GF-D8 (cell line): ENCODE results near the gene MMEL1.
"Not testable (repeated sequence)": the region's sequence is repeated elsewhere in the genome, so short reads cannot be mapped to it uniquely, and the experiment has no call there.

ENCODE experiments used
- DNase-seq: peaks from one replicate; lab custom pipeline; 2025; lab: John Stamatoyannopoulos, UW

Gene MMEL1

DNA sequence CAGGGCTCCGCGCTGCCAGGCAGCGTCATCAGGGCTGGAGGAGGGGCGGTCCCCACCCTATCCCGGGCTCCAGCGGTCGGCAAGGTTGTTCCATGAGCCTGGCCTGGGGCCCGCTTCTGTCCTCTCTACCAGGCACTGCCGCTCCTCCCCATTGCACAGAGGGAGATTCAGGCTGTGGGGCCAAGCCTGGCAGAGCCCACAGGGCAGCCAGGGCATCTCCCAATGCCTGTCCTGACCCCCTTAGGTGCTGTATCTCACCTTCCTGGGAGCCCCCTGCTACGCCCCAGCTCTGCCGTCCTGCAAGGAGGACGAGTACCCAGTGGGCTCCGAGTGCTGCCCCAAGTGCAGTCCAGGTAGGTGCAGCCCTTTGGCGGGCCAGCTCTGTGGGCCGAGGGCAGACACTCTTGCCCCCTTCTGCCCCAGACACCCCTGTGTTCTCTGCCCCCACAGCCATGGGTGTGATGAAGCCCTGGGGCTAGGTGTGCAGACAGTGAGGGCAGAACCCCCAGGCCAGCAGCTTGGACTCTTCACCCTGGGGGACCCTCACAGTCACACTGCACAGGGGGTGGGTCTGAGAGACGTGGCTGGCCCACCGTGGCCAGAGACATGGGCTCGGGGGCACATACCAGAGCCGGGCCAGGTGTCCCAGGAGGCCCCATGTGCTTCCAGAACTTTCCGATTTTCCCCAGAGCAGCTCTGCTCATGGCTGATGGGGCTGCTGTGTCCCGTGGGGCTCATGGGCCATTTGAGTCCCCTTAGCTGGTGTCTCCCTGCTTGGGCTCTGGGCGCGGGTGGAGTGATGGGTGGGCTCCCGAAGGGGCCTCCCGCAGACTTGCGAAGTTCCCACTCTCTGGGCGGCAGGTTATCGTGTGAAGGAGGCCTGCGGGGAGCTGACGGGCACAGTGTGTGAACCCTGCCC lies 75.1 kb downstream of the MMEL1 start:
- DNase-seq: no peak

DNA sequence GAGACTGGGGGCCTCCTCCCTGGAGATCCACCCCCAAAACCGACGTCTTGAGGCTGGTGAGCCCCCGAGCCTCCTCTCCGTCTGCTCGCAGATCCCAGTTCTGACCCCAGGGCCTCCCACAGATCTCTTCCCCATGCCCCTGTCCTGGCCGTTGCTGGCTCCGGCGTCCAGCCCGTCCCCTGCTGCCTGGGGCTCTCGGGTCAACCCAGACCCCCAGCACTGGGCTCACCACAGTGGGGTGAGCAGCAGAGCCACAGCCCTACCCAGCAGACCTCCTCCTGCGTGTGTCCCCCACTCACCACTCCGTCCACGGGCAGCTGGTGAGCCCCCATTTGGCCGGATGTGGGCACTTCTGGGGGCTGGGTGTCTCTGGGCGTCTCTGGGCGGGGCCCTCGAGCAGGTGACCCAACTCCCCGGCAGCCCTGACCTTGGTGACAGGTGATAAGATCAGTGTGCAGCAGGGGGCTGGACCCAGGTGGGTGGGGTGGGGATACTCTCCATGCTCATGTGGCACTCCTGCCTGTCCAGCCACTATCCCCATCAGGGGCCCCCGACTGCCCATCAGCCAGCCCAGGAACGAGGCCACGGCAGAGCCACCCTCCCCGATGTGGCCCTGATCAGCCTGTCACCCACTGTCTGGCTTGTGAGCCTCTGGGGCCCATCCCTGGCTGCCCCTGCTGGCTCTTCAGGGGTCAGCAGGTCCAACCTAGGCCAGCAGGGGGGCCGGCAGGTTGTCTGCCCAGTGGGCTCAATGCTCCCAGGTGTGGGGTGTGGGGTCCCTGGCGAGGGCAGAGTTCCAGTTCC lies 75.9 kb downstream of the MMEL1 start:
- DNase-seq: no peak

DNA sequence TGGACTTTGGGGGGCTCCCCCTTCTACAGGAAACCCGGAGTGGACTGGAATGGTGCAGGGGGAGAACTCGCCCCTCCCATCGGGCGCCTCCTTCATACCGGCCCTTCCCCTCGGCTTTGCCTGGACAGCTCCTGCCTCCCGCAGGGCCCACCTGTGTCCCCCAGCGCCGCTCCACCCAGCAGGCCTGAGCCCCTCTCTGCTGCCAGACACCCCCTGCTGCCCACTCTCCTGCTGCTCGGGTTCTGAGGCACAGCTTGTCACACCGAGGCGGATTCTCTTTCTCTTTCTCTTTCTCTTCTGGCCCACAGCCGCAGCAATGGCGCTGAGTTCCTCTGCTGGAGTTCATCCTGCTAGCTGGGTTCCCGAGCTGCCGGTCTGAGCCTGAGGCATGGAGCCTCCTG lies 76.5 kb downstream of the MMEL1 start, which contains the start of gene TNFRSF14:
TSS of gene TNFRSF14 (plus strand) at position 95 of the 401 bp plus-strand sequence. CDS start at position 389, 294 bp downstream.
- DNase-seq: no peak

DNA sequence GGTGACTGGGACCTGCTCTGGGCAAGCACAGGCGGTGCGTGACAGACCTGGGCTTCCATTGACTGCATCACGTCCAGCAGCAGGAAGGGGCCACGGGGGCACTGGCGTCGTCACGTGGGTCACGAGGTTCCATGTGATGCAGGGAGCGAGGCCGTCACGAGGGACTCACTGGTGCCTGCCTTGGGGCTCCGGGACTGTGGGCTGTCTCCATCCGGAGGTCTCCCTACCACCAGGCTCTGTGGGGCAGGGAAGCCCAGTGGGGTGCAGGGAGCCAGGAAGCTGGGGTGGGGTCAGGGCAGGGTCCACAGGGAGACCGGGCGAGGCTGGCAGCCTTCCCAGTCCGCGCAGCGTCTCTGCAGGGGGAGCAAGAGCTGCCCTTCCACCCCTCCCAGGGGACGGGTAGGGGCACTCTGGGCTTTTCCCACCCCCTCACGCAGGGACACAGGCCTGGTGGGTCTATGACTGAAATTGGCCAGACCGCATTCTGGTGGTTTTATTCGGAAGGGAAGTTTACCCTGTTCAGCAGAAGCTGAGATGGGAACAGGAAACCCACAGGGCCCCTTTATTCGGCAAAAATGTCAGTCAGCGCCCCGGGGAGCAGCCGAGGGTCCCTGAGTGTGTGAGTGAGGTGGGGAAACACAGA lies 77.1 kb downstream of the MMEL1 start:
- peak; percentile 86 for DNase-seq

DNA sequence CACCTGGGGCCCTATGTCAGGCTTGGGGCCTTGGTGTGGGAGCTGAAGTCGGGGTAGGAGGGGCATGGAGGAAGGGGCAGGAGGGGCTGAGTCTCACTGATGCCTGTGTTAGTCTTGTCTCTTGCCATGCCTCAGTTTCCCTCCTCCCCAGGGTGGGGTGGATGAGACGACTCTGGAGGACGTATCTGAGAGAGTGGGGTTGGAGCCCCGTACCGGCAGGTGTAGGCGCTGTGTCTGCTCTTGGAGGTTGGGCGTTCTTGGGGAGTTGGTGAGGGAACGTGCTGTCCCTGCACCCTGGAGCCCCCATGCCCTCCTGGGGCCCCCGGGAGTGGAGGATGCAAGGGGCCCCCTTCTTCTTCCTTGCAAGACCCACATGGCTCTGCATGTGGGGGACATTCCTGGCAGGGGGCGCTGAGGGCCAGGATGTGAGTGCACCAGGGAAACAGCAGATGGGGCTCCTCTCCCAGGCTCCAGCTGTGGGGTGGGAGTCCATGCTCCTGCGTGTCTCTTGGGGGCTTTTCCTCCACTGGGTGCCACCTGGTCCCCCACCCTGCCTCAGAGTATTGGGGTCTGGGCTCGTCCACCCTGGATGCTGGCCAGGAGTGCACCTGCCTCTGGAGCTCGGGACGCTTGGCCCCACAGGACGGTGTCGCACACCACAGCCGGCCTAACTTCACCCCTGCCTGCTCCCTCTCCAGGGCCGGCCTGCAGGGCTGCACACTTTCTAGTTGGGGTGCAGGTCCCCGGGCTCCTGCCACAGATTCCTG lies 78.0 kb downstream of the MMEL1 start:
- peak; percentile 33 for DNase-seq

DNA sequence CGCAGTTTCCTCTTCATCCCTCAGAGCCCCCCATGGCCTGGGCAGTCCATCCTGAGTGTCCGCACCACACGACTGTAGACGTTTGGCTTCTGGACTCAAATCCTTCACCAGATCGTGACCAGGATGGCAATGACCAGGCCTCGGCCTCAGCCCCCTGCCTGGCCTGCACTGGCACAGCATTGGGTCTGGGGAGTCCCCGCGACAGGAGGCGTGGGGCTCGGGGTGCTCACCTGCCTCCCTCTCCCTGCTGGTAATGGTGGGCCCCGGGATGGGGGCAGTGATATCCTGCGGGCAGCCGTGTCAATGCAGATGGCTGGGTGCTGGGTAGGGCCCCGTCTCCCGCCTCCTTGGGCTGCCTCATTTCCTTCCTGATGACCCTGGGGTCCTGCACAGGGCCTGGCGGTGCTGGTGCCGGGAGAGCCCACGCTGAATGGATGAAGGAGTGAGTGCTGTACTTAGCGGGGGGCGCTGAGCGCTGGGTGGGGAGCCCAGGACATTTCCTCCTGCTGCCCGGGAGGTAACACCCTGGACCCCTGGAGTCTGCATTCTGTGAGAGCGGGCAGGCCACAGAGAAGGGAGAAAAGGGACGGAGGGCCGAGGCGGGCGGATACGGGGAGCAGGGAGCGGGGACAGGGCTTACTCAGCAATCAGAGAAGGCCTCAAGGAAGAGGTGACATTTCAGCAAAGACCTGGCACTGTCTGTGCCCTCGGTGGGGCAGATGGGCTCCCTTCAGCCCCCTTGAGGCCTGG lies 78.8 kb downstream of the MMEL1 start:
- DNase-seq: no peak

DNA sequence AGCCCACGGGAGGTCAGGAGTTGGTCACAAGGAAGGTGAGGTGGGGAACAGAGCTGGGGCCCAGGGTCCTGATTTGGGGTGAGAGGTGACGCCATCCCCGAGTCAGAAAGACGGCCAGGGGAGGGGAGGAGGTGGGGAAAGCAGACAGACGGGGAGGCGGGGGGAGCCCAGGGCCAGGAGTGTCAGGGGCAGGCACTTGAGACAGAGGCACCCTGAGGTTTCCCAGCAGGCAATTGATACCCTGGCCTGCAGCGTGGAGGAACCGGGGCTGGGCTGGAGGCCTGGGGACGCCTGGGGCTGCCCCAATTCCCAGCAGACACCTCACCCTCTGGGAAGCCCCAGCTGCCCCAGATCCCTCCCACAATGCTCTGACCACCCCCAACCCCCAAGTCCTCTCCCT lies 79.7 kb downstream of the MMEL1 start:
- not testable (repeated sequence) for DNase-seq

DNA sequence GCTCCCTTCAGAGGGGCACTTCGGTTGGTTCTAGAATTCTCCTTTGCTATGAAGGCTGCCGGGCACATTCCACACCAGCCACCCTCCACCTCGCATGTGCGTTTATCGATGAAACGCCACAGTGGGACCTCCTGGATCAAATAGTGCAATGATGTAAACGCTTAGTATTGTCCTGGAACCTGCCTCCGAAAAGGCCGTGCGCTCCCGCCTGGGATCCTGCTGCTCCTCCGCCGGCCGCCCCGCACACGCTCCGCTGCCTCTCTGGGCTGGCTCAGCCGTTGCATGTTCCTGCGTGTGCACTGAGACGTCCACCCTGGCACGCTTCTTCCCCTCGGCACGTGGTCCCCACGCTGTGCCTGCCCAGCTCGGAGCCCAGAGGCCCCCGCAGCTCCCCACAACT lies 80.6 kb downstream of the MMEL1 start:
- DNase-seq: no peak

DNA sequence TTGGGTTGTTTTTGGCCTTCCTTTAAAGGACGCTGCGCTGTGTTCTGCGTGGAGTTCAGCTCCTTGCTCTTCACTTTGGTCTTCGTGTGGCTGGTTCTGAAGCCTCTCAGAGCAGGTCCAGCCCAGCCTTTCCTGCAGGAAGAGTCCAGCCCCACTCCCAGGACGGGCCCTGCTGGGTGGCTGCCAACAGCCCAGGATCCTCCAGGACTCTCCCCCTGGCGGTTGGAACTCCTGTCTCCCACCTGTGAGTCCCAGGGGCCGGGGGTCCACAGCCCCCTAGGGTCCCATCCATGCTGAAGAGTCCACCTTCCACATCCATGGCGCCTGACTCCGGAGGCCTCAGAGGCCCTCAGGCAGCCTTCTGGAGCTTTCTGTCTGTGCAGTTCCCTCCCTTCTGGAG lies 81.3 kb downstream of the MMEL1 start:
- not testable (repeated sequence) for DNase-seq

DNA sequence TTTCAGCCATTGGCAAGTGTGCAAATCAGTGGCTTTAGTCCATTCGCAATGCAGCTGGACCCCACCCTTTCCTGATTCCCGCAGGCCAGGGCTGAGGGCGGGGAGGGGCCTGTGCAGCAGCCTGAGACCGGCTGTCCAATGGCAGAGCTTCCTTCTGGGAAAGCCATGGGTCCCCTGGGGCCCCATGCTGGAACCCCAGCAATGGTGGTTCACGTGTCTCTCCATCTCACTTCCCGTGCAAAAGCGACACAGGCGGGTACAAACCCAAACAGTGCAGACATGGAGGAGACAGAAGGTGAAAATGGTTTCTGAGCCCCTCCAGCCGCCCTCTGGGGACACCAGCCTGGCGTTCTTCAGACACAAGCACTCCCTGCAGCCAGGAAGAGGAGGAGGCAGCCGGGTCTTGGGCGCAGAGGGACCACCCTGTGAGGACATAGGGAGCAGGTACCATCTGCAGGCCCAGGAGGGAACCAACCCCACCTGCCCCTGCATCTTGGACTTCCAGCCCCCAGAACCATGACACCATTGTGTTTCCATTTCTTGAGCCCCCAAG lies 82.4 kb downstream of the MMEL1 start:
- DNase-seq: not testable (repeated sequence)

DNA sequence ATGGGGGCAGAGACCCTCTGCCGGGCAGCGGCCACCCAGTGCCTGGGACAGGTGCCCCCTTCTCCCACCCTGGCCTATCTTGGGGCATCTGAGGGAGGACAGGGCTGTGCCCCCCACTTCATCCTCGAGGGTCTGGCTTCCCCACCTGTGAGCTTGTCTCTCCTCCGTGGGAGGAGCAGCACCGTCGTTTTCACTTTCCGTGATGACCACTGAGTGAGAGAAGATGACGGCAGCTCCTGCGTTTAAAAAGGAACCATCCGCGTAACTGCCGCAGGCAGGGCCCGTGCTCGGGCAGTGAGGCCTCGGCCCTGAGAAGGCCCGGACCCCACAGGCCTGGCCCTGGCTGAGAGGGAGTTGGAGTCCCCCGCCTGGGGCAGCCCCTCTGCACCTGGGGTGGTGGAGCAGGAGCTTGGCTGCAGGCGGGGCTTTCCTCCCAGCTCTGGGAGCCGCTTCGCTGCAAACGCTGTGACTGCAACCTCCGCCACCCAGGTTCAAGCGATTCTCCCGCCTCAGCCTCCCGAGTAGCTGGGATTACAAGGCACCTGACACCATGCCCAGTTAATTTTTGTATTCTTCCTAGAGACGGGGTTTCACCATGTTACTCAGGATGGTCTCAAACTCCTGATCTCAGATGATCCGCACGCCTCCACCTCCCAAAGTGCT lies 83.3 kb downstream of the MMEL1 start:
- DNase-seq: not testable (repeated sequence)

DNA sequence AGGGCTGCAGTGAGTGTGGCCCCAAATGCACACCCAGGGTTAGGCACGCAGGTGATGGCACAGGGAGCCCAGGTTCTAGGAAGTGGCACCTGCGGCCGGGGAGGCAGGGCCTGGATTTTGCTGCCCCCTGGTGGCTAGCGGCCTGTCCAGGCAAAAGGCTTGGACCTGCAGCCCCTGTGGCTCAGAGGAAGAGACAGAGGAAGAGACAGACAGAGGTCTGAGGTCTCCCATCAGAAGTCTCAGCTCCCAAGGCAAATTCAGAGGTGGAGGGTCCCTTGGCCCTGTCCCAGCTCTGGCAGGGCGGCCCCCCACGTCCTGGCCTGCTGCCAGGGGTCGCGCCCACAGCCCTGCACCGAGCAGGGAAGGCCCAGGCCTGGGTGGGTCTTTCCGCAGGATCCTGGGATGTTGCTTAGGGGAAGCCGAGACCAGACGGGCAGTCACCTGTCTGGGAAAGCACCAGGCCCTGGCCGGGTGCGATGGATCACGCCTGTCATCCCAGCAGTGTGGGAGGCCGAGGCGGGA lies 84.7 kb downstream of the MMEL1 start:
- DNase-seq: peak; percentile 60

DNA sequence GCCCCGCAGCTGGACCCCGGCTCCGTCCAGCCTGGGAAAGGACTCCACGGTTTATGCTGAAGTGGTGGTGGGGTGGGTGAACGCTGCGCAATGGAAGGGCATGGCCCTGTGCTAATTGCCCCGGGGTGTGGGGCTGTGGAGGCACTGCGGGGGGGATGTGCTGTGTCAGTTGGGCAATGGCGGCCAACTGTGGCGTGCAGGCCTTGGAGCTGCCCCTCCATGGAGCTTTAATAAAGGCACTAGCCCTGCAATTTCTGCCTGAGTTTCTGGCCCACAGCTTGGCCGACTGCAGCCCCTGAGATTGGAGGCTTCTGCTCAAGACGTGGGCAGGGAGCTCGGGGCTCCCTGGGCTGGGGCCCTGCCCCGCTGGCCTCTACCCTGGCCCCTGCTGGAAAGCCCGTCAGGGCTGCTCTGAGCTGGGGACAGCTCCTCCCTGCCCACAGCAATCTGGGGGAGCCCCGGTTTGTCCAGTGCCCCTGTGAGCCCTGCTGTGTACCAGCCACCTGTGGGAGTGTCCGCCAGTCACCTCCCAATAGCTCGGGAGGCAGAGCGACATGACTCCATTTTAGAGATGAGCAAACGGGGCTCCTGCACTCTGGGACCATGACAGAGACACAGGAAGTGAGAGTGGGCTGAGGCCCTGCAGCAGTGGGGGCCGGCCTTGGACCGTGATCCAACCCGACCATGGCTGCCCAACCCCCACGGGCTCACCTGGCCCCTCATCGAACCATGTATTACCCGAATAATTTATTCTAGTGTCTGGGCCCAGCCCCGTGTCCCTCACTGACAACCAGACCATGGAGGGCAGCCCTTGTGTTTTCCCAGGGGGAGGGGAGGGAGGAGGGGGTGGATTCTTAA lies 85.4 kb downstream of the MMEL1 start:
- no peak for DNase-seq

DNA sequence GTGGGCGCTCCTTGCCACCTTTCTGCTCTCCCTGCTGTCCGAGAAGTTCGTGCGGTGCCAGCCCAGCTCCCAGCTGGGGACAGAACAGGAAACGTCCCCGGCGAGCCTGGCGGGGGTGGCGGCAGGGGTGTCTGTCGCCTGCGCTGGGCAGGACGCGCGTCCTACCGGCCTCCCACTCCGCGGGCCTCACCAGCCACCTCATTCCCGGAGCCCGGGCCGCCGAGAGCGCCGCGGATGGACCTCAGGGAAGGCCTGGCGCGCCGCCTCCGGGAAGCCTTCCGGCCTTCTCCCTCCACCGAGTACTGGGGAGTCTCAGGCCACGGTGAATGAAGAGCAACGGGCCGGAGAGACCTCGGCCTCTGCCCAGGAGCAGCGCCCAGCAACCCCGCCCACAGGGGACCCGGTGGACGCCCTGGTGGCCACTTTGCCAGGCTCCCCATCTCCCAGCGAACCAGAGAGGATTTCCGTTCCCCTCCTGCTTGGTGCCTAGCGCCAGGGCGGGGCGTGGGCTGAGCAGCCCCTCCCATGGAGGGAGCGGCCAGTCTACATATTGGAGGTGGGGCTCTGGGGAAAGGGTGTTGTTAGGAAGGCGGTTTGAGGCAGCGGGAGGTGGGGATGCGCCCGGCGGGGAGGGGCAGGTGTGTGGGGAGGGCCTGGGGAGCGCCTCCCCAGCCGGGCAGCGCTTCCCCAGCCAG lies 86.2 kb downstream of the MMEL1 start:
- DNase-seq: peak; percentile 60

DNA sequence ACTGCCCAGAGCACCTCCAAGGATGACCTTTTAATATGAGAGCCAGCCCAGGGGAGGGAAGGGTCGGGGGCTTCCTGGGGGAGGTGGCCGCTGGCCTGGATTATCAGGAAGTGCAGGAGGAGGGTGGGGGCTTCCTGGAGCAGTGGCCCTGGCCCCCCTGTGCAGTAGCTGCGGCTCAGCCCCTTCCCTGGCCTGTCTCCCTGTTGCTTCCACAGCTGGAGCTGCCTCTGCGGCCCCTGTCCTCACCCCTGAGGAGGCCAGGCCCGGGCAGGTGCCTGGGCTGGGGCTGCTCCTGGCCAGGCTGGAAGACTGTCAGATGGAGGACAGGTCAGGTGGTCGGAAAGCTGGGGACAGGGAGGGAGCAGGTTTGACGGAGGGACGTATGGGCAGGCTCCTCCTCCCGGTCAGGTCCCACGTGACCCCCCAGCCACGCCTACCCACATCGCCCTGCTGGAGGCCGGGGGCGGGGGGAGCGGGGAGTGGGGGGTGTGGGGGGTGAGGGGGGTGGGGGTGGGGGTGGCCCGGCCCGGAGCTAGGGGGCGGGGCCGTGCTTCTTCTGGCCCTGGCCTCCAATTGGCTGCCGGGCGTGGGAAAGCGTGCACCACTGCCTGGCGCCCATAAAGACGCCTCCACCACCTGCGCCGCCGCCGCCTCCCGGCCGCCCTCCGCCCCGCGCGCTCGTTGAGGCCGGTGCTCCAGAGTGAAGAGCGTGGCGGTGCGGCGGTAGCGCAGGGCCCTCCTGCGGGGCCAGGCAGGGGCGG lies 86.9 kb downstream of the MMEL1 start:
- DNase-seq: peak; percentile 76

DNA sequence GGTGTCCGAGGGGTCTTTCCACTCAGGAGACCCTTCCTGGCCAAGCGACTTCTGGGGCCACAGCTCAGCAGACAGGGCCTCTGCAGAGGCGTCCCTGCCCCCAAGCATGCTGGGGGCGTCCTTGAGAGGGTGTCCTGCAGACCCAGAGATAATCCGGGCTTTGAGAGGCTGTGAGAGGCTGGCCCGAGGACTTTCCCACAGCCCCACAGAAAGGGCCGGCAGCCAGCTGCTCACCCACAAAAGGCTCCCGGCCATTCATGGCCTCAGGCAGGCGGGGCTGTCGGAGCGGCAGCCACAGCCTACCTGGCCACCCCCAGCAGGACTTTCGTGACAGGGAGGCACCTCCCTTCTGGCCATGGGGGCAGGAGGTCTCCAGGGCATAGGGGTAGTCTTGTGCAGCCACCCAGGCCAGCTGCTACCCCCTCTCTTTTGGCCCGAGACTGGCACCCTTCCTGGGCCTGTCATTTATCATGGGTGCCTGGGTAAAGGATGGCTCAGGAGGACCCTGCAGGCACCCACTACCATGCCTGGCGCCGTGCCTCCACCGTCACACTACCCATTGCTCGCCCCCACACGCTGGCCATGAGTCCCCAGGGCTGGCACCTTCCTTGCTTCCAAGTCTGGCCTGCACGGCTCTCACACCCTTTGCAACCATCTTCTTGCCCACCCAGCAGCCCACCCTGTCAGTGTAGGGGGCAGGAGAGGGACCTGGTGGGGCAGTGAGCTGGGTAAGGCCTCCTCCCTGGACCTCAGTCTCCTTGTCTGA lies 87.8 kb downstream of the MMEL1 start:
- no peak for DNase-seq
